HG03442 (cell line): Measurements from ENCODE around the gene NUMB.

Experiments used
- ATAC-seq: cut with Tn5 transposase; IDR thresholded peaks from one replicate; pipeline ENCODE4 v1.9.1; 2021; ENCODE audit warnings: mild to moderate bottlenecking, moderate library complexity; ENCODE audit not compliant: unreplicated experiment

The NUMB gene

GRCh38 chr14:73465823-73466532 is 7.6 kb upstream of the NUMB start:
- no peak for ATAC-seq

- ATAC-seq: no peak
These were observed 5.1 kb upstream of the NUMB start for GRCh38 chr14:73463411-73463810.

- ATAC-seq: no peak
These were observed 4.5 kb upstream of the NUMB start for GRCh38 chr14:73462815-73463214.

GRCh38 chr14:73462048-73462715 is 3.8 kb upstream of the NUMB start:
- no peak for ATAC-seq

GRCh38 chr14:73461478-73462047 is 3.2 kb upstream of the NUMB start:
- no peak for ATAC-seq

- no peak for ATAC-seq
These were observed 2.4 kb upstream of the NUMB start for GRCh38 chr14:73460691-73461127.

- ATAC-seq: no peak
These were observed 1.6 kb upstream of the NUMB start for GRCh38 chr14:73459959-73460358.

- no peak for ATAC-seq
These were observed 493 bp downstream of the NUMB start for GRCh38 chr14:73457924-73458182.

GRCh38 chr14:73457041-73457923 is 1.1 kb downstream of the NUMB start:
- no peak for ATAC-seq

- ATAC-seq: no peak
These were observed 3.1 kb downstream of the NUMB start for GRCh38 chr14:73455294-73455693.

- ATAC-seq: no peak
These were observed 5.8 kb downstream of the NUMB start for GRCh38 chr14:73452341-73453186.

- ATAC-seq: no peak
These were observed 14.6 kb downstream of the NUMB start for GRCh38 chr14:73443758-73444157.

GRCh38 chr14:73441286-73441685 is 17.1 kb downstream of the NUMB start:
- ATAC-seq: no peak

- no peak for ATAC-seq
These were observed 19.4 kb downstream of the NUMB start for GRCh38 chr14:73438993-73439392.

- no peak for ATAC-seq
These were observed 21.1 kb downstream of the NUMB start for GRCh38 chr14:73437206-73437605.

GRCh38 chr14:73432124-73432523 is 26.2 kb downstream of the NUMB start:
- ATAC-seq: no peak

- no peak for ATAC-seq
These were observed 30.0 kb downstream of the NUMB start for GRCh38 chr14:73428353-73428824.

GRCh38 chr14:73427516-73428264 is 30.7 kb downstream of the NUMB start:
- ATAC-seq: no peak

GRCh38 chr14:73426877-73427276 is 31.5 kb downstream of the NUMB start:
- ATAC-seq: no peak

- ATAC-seq: no peak
These were observed 33.9 kb downstream of the NUMB start for GRCh38 chr14:73424453-73424852.
